Spleen (tissue), 7 donors: Measurements from ENCODE around the gene LY86.

Experiments used
- POLR2A ChIP-seq, 3 donors: fragments of 450-650 bp; IDR thresholded peaks; one replicate each; pipeline ENCODE4 v1.5.1; 2017; ENCODE audit warnings: antibody characterized with exemption in 3 of 3, mild to moderate bottlenecking in 1 of 3
- POLR2AphosphoS5 ChIP-seq, 3 donors: sonication (generic); formaldehyde crosslinking; IDR thresholded peaks; one replicate each; pipeline ENCODE4 v1.5.1; 2017; ENCODE audit warnings: antibody characterized with exemption in 3 of 3
- TF ChIP-seq, protein P1 (sequence below), 11 experiments: fragments of 200-600 bp in 7 of 11; fragments of 450-650 bp in 4 of 11; sonication (generic) in 4 of 11; IDR thresholded peaks in 8 of 11; conservative IDR thresholded peaks in 3 of 11; 1 replicate in 7 of 11; 2 replicates in 4 of 11; pipeline versions ENCODE4 v1.4.0 to v1.8.0; 2016 to 2021; ENCODE audit warnings: antibody characterized with exemption in 11 of 11, inconsistent platforms in 4 of 11, mild to moderate bottlenecking in 1 of 11
- donor health status: DM: no; HTN: no; CAD: no; lungs with moderate emphysema.
- donor health status: DM: no; HTN: no; CAD: no.
- donor health status: DM: no; HTN: no; CAD: no.

- TF ChIP-seq, protein P1, sequence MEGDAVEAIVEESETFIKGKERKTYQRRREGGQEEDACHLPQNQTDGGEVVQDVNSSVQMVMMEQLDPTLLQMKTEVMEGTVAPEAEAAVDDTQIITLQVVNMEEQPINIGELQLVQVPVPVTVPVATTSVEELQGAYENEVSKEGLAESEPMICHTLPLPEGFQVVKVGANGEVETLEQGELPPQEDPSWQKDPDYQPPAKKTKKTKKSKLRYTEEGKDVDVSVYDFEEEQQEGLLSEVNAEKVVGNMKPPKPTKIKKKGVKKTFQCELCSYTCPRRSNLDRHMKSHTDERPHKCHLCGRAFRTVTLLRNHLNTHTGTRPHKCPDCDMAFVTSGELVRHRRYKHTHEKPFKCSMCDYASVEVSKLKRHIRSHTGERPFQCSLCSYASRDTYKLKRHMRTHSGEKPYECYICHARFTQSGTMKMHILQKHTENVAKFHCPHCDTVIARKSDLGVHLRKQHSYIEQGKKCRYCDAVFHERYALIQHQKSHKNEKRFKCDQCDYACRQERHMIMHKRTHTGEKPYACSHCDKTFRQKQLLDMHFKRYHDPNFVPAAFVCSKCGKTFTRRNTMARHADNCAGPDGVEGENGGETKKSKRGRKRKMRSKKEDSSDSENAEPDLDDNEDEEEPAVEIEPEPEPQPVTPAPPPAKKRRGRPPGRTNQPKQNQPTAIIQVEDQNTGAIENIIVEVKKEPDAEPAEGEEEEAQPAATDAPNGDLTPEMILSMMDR (IDR thresholded peaks at IDR 0.05 in 8 of 11, conservative IDR thresholded peaks at IDR 0.05 in 3 of 11): no peak
- no peak for TF ChIP-seq POLR2AphosphoS5 (IDR thresholded peaks at IDR 0.05)
- TF ChIP-seq POLR2A (IDR thresholded peaks at IDR 0.05): no peak
Measured at GRCh38 chr6:6623553-6623952, 35.0 kb downstream of the LY86 start.
